Mesenchymal stem cell (in vitro differentiated cells and primary cell): ENCODE measurements around the gene FUT3.

Experiments used
- DNase-seq: peaks from one replicate; pipeline ENCODE4 v3.0.0-alpha.2; 2013
- H2AFZ ChIP-seq: one replicate; pipeline ENCODE4 v1.6.1; 2013; ENCODE audit warnings: low read depth, mild to moderate bottlenecking, control low read depth, inconsistent platforms, low read length, moderate library complexity
- H2AK5ac ChIP-seq: 2 replicates; pipeline ENCODE4 v1.6.1; 2013; ENCODE audit warnings: low read length, moderate library complexity, mild to moderate bottlenecking, inconsistent platforms; ENCODE audit not compliant: severe bottlenecking
- H2BK120ac ChIP-seq: one replicate; pipeline ENCODE4 v1.6.1; 2013; ENCODE audit warnings: low read depth, mild to moderate bottlenecking, inconsistent platforms, low read length, moderate library complexity
- H2BK12ac ChIP-seq, 2 experiments: one replicate each; pipeline ENCODE4 v1.6.1; 2013; ENCODE audit warnings: inconsistent platforms in 2 of 2, low read length in 2 of 2, mild to moderate bottlenecking in 2 of 2, moderate library complexity in 2 of 2, control low read depth in 1 of 2
- H2BK15ac ChIP-seq: one replicate; pipeline ENCODE4 v1.6.1; 2013; ENCODE audit warnings: mild to moderate bottlenecking, low read depth, inconsistent platforms; ENCODE audit not compliant: poor library complexity, severe bottlenecking
- H2BK5ac ChIP-seq: 2 replicates; pipeline ENCODE4 v1.6.1; 2013; ENCODE audit warnings: low read depth, mild to moderate bottlenecking, low read length, control low read depth, inconsistent platforms; ENCODE audit not compliant: poor library complexity, severe bottlenecking
- H3K14ac ChIP-seq, 2 experiments: one replicate each; pipeline ENCODE4 v1.6.1; 2013; ENCODE audit warnings: inconsistent platforms in 2 of 2, low read length in 2 of 2, control low read depth in 1 of 2, mild to moderate bottlenecking in 1 of 2, moderate library complexity in 1 of 2
- H3K18ac ChIP-seq, 2 experiments: one replicate each; pipeline ENCODE4 v1.6.1; 2013; ENCODE audit warnings: inconsistent platforms in 2 of 2, low read length in 2 of 2, control low read depth in 1 of 2, low read depth in 1 of 2, mild to moderate bottlenecking in 1 of 2
- H3K23ac ChIP-seq, 2 experiments: one replicate each; pipeline ENCODE4 v1.6.1; 2013; ENCODE audit warnings: inconsistent platforms in 2 of 2, low read length in 2 of 2, mild to moderate bottlenecking in 2 of 2, moderate library complexity in 2 of 2, control low read depth in 1 of 2
- H3K27ac ChIP-seq: 2 replicates; pipeline ENCODE4 v1.5.1; 2013; ENCODE audit warnings: mild to moderate bottlenecking, moderate library complexity, low read length, control low read depth, inconsistent platforms; ENCODE audit not compliant: poor library complexity, severe bottlenecking
- H3K27me3 ChIP-seq, 2 experiments: 2 replicates each; pipeline versions ENCODE4 v1.6.1 to v1.7.0; 2013; ENCODE audit warnings: low read length in 2 of 2, mild to moderate bottlenecking in 2 of 2, moderate library complexity in 2 of 2, control low read depth in 1 of 2, inconsistent platforms in 1 of 2; ENCODE audit not compliant: control insufficient read depth in 1 of 2, insufficient read depth in 1 of 2
- H3K36me3 ChIP-seq, 2 experiments: 2 replicates each; pipeline versions ENCODE4 v1.6.1 to v1.7.0; 2013; ENCODE audit warnings: low read length in 2 of 2, control low read depth in 1 of 2, inconsistent platforms in 1 of 2, low read depth in 1 of 2, mild to moderate bottlenecking in 1 of 2; ENCODE audit not compliant: insufficient read depth in 2 of 2, control insufficient read depth in 1 of 2
- H3K4ac ChIP-seq, 2 experiments: one replicate each; pipeline ENCODE4 v1.6.1; 2013; ENCODE audit warnings: inconsistent platforms in 2 of 2, low read length in 2 of 2, mild to moderate bottlenecking in 2 of 2, moderate library complexity in 2 of 2, control low read depth in 1 of 2, low read depth in 1 of 2
- H3K4me1 ChIP-seq: 2 replicates; pipeline ENCODE4 v1.6.1; 2013; ENCODE audit warnings: low read depth, low read length, control low read depth; ENCODE audit not compliant: control insufficient read depth, insufficient read depth
- H3K4me2 ChIP-seq: 2 replicates; pipeline ENCODE4 v1.6.1; 2013; ENCODE audit warnings: low read length, mild to moderate bottlenecking, inconsistent platforms; ENCODE audit not compliant: poor library complexity, severe bottlenecking
- H3K4me3 ChIP-seq, 2 experiments: 2 replicates each; pipeline versions ENCODE4 v1.5.1 to v1.7.0; 2013; ENCODE audit warnings: low read length in 2 of 2, mild to moderate bottlenecking in 2 of 2, control low read depth in 1 of 2, low read depth in 1 of 2; ENCODE audit not compliant: insufficient read depth in 1 of 2
- H3K79me1 ChIP-seq: replicated peaks from 2 replicates; pipeline ENCODE4 v1.6.1; 2013; ENCODE audit warnings: mild to moderate bottlenecking, control low read depth, low read length, inconsistent platforms; ENCODE audit not compliant: poor library complexity, severe bottlenecking
- H3K9ac ChIP-seq: 2 replicates; pipeline ENCODE4 v1.7.0; 2013; ENCODE audit warnings: mild to moderate bottlenecking, low read length, moderate library complexity
- H3K9me3 ChIP-seq: 2 replicates; pipeline ENCODE4 v1.7.0; 2013; ENCODE audit warnings: mild to moderate bottlenecking, low read length; ENCODE audit not compliant: control insufficient read depth
- H4K8ac ChIP-seq: one replicate; pipeline ENCODE4 v1.6.1; 2013; ENCODE audit warnings: inconsistent platforms, mild to moderate bottlenecking, low read length, moderate library complexity
- H4K91ac ChIP-seq: one replicate; pipeline ENCODE4 v1.6.1; 2013; ENCODE audit warnings: mild to moderate bottlenecking, low read length, inconsistent platforms
- WGBS: methylation state at CpG from one replicate; pipeline ENCODE4 v1.1.7; 2013; ENCODE audit warnings: mixed read lengths; 5-methylcytosine and 5-hydroxymethylcytosine counted together

The FUT3 gene

GRCh38 chr19:5881543-5882299 is 30.5 kb upstream of the FUT3 start:
- H3K27me3 ChIP-seq = peaks cover 0 to 18% of the 10 kb centered on the region in 2 experiments

GRCh38 chr19:5880604-5881078 is 29.4 kb upstream of the FUT3 start:
- peak overlapping the region; percentile 89 for H4K91ac ChIP-seq
- no peaks in the 10 kb centered on the region for H3K9me3 ChIP-seq
- H4K8ac ChIP-seq = peak overlapping the region; percentile 80
- H3K18ac ChIP-seq = peak overlapping the region; percentile 47 to 79
- H3K4me3 ChIP-seq = no peak overlapping the region
- no peaks in the 10 kb centered on the region for H3K79me1 ChIP-seq
- H3K27ac ChIP-seq = no peak overlapping the region
- H2BK12ac ChIP-seq = peak overlapping the region; percentile 93 to 99
- peak overlapping the region; percentile 54 for H3K9ac ChIP-seq
- H2BK120ac ChIP-seq = peak overlapping the region; percentile 29
- WGBS = 8% methylated on average over 15 of the region's 15 CpGs
- H3K14ac ChIP-seq = no peak overlapping the region
- peak overlapping the region; percentile 28 for H2AK5ac ChIP-seq
- H3K4me1 ChIP-seq = peaks cover 33% of the 10 kb centered on the region
- no peak overlapping the region for H2AFZ ChIP-seq
- no peak overlapping the region for H2BK15ac ChIP-seq
- peak overlapping the region; percentile 52 for H3K4me2 ChIP-seq
- peak overlapping the region; percentile 15 to 87 for H3K4ac ChIP-seq
- H3K23ac ChIP-seq = no peak overlapping the region
- H3K27me3 ChIP-seq = peaks cover 0 to 22% of the 10 kb centered on the region in 2 experiments
- H3K36me3 ChIP-seq = no peaks in the 10 kb centered on the region
- no peak overlapping the region for H2BK5ac ChIP-seq
- peak; percentile 96 for DNase-seq

More at GRCh38 chr19:5881543-5882299, 30.5 kb upstream of the FUT3 start:
- Histone ChIP-seq H2BK12ac (peak overlapping the region; percentile 33 to 61), H3K4me2 (no peak overlapping the region), H3K14ac (no peak overlapping the region), H3K23ac (no peak overlapping the region), H3K36me3 (no peaks in the 10 kb centered on the region), H4K8ac (no peak overlapping the region), H2BK120ac (no peak overlapping the region), H2AFZ (no peak overlapping the region), H4K91ac (no peak overlapping the region), H2BK15ac (no peak overlapping the region), H3K4me3 (no peak overlapping the region), H3K18ac (peak overlapping the region; percentile 37 to 45), H3K9me3 (no peaks in the 10 kb centered on the region), H3K4me1 (peaks cover 31% of the 10 kb centered on the region), H3K79me1 (no peaks in the 10 kb centered on the region), H2AK5ac (peak overlapping the region; percentile 55), H2BK5ac (no peak overlapping the region), H3K27ac (no peak overlapping the region), H3K9ac (no peak overlapping the region), H3K4ac (peak overlapping the region; percentile 35 to 53)
- DNase-seq = no peak
- 72% methylated on average over 11 of the region's 19 CpGs for WGBS

- Histone ChIP-seq H2AFZ (no peak overlapping the region), H3K27ac (peak overlapping the region; percentile 19), H3K4ac (no peak overlapping the region), H3K14ac (no peak overlapping the region), H3K23ac (no peak overlapping the region), H2BK120ac (no peak overlapping the region), H2BK15ac (no peak overlapping the region), H3K4me1 (peaks cover 33% of the 10 kb centered on the region), H2BK5ac (no peak overlapping the region), H4K91ac (no peak overlapping the region), H3K4me2 (peak overlapping the region; percentile 52), H3K4me3 (no peak overlapping the region), H3K36me3 (no peaks in the 10 kb centered on the region), H4K8ac (no peak overlapping the region), H3K9ac (no peak overlapping the region), H3K18ac (peak overlapping the region in 1 of 2 experiments; percentile 29), H2BK12ac (peak overlapping the region in 1 of 2 experiments; percentile 76), H3K9me3 (no peaks in the 10 kb centered on the region), H3K27me3 (peaks cover 0 to 22% of the 10 kb centered on the region in 2 experiments), H3K79me1 (no peaks in the 10 kb centered on the region), H2AK5ac (peak overlapping the region; percentile 71)
- WGBS = 64% methylated on average over 5 of the region's 6 CpGs
- no peak for DNase-seq
Observed at GRCh38 chr19:5880196-5880595, 28.9 kb upstream of the FUT3 start.

GRCh38 chr19:5877882-5878281 is 26.6 kb upstream of the FUT3 start:
- H3K14ac ChIP-seq = no peak overlapping the region
- H3K4me2 ChIP-seq = no peak overlapping the region
- no peak overlapping the region for H3K4ac ChIP-seq
- H3K9me3 ChIP-seq = no peaks in the 10 kb centered on the region
- H2AFZ ChIP-seq = no peak overlapping the region
- H4K91ac ChIP-seq = no peak overlapping the region
- H3K9ac ChIP-seq = no peak overlapping the region
- peak overlapping the region; percentile 6 for H2AK5ac ChIP-seq
- H3K4me3 ChIP-seq = no peak overlapping the region
- DNase-seq = no peak
- H2BK120ac ChIP-seq = no peak overlapping the region
- H3K27ac ChIP-seq = no peak overlapping the region
- no peaks in the 10 kb centered on the region for H3K79me1 ChIP-seq
- H2BK5ac ChIP-seq = no peak overlapping the region
- H2BK15ac ChIP-seq = no peak overlapping the region
- peak overlapping the region in 1 of 2 experiments; percentile 18 for H2BK12ac ChIP-seq
- no peak overlapping the region for H3K18ac ChIP-seq
- no peaks in the 10 kb centered on the region for H3K36me3 ChIP-seq
- 83% methylated on average over 9 of the region's 9 CpGs for WGBS
- peaks cover 0 to 22% of the 10 kb centered on the region in 2 experiments for H3K27me3 ChIP-seq
- H4K8ac ChIP-seq = no peak overlapping the region
- H3K4me1 ChIP-seq = peaks cover 37% of the 10 kb centered on the region
- H3K23ac ChIP-seq = no peak overlapping the region
